22Rv1 (cell line): ENCODE results near the gene DAAM1.

Experiments
- CTCF ChIP-seq: fragments of 450-650 bp; IDR thresholded peaks from 2 replicates; pipeline ENCODE4 v1.5.1; 2017; ENCODE audit warnings: mild to moderate bottlenecking
- ZFX ChIP-seq: fragments of 450-650 bp; IDR thresholded peaks from 2 replicates; pipeline ENCODE4 v1.6.1; 2017; ENCODE audit warnings: antibody characterized with exemption, borderline replicate concordance

GRCh38 chr14:59202031-59202430 is 13.6 kb downstream of the DAAM1 start:
- TF ChIP-seq CTCF (no peak), ZFX (no peak)
